ENCODE results near the gene EPB41L3.

The EPB41L3 gene

DNA sequence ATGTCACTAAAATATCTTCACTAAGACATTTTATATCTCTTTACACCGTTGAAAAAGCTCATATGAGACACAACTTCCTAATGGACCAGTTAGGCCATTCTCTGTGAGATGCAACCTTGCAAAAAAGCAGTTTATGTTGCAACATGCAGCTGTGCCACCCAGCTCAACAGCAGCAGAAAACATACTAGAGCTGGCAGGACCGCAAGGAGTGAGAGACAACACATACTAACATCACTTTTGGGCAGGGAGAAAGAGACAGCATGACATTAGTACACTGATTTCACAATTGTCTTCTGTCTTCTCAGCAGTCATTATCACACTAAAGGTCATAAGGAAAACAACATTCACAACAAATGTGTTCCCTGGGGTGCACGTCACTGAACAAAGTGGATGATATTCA, 122.9 kb downstream of the EPB41L3 start:
- Histone ChIP-seq H3K4me1 (ENCODE audit: control insufficient read depth, insufficient read depth, low read depth, low read length) (no peaks in the 10 kb centered on the region), H2BK15ac (ENCODE audit: low read depth, poor library complexity, severe bottlenecking) (no peak overlapping the region), H3K18ac (ENCODE audit: low read depth in 1 of 2, low read length in 2 of 2) (no peak overlapping the region), H3K4me3 (ENCODE audit: insufficient read depth in 1 of 2, low read depth in 1 of 2, low read length in 2 of 2) (no peak overlapping the region), H3K36me3 (ENCODE audit: control insufficient read depth in 1 of 2, insufficient read depth in 2 of 2, low read depth in 1 of 2, low read length in 2 of 2) (peaks cover 0 to 90% of the 10 kb centered on the region in 2 experiments), H3K79me1 (replicated peaks; ENCODE audit: low read length, poor library complexity, severe bottlenecking) (no peaks in the 10 kb centered on the region), H4K91ac (ENCODE audit: low read length) (no peak overlapping the region), H3K27ac (ENCODE audit: low read length, poor library complexity, severe bottlenecking) (no peak overlapping the region), H2BK120ac (ENCODE audit: low read depth, low read length) (no peak overlapping the region), H3K23ac (ENCODE audit: low read length in 2 of 2) (no peak overlapping the region), H2BK5ac (ENCODE audit: low read depth, low read length, poor library complexity, severe bottlenecking) (no peak overlapping the region), H2BK12ac (ENCODE audit: low read length in 2 of 2) (no peak overlapping the region), H3K4ac (ENCODE audit: low read depth in 1 of 2, low read length in 2 of 2) (no peak overlapping the region), H3K4me2 (ENCODE audit: low read length, poor library complexity, severe bottlenecking) (no peak overlapping the region), H3K27me3 (ENCODE audit: control insufficient read depth in 1 of 2, insufficient read depth in 1 of 2, low read length in 2 of 2) (no peaks in the 10 kb centered on the region), H3K9ac (ENCODE audit: low read length) (no peak overlapping the region), H3K14ac (ENCODE audit: low read length in 2 of 2) (no peak overlapping the region), H4K8ac (ENCODE audit: low read length) (no peak overlapping the region), H2AFZ (ENCODE audit: low read depth, low read length) (no peak overlapping the region), H3K9me3 (ENCODE audit: control insufficient read depth, low read length) (no peaks in the 10 kb centered on the region), H2AK5ac (ENCODE audit: low read length, severe bottlenecking) (no peak overlapping the region)
- 68% methylated on average over 2 of the region's 3 CpGs for WGBS
- no peak for DNase-seq

DNA sequence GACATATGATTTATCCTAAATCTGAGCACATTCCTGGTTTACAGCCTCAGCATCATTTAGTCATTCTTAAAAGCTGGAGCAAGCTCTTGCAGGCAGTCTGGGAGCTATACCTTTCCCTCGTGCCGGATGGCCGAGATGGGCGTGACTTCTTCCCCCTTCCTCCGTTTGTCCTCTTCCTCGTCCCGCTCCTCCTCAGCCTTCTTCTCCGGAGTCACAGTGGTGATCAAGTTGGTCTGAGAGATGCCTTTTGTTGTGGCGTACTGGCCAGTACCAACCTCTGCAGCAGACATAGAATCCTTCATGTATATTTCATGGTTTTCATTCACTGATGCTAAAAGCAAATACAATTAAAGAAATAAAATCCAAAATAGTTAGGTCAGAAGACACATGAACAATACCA, 124.2 kb downstream of the EPB41L3 start:
- no peak overlapping the region for H3K4me2 ChIP-seq (ENCODE audit: low read length, poor library complexity, severe bottlenecking)
- no peak overlapping the region for H2BK15ac ChIP-seq (ENCODE audit: low read depth, poor library complexity, severe bottlenecking)
- no peak overlapping the region for H2BK120ac ChIP-seq (ENCODE audit: low read depth, low read length)
- no peak overlapping the region for H2AFZ ChIP-seq (ENCODE audit: low read depth, low read length)
- no peaks in the 10 kb centered on the region for H3K79me1 ChIP-seq (replicated peaks; ENCODE audit: low read length, poor library complexity, severe bottlenecking)
- no peak overlapping the region for H3K23ac ChIP-seq (ENCODE audit: low read length in 2 of 2)
- no peak overlapping the region for H2AK5ac ChIP-seq (ENCODE audit: low read length, severe bottlenecking)
- no peak overlapping the region for H3K9ac ChIP-seq (ENCODE audit: low read length)
- H2BK5ac ChIP-seq (ENCODE audit: low read depth, low read length, poor library complexity, severe bottlenecking) = no peak overlapping the region
- WGBS = 100% methylated on average over 3 of the region's 9 CpGs
- no peak overlapping the region for H2BK12ac ChIP-seq (ENCODE audit: low read length in 2 of 2)
- no peaks in the 10 kb centered on the region for H3K27me3 ChIP-seq (ENCODE audit: control insufficient read depth in 1 of 2, insufficient read depth in 1 of 2, low read length in 2 of 2)
- H3K9me3 ChIP-seq (ENCODE audit: control insufficient read depth, low read length) = no peaks in the 10 kb centered on the region
- no peaks in the 10 kb centered on the region for H3K4me1 ChIP-seq (ENCODE audit: control insufficient read depth, insufficient read depth, low read depth, low read length)
- no peak overlapping the region for H4K8ac ChIP-seq (ENCODE audit: low read length)
- peaks cover 0 to 96% of the 10 kb centered on the region in 2 experiments for H3K36me3 ChIP-seq (ENCODE audit: control insufficient read depth in 1 of 2, insufficient read depth in 2 of 2, low read depth in 1 of 2, low read length in 2 of 2)
- no peak overlapping the region for H3K4me3 ChIP-seq (ENCODE audit: insufficient read depth in 1 of 2, low read depth in 1 of 2, low read length in 2 of 2)
- H3K4ac ChIP-seq (ENCODE audit: low read depth in 1 of 2, low read length in 2 of 2) = no peak overlapping the region
- no peak for DNase-seq
- no peak overlapping the region for H3K14ac ChIP-seq (ENCODE audit: low read length in 2 of 2)
- H3K18ac ChIP-seq (ENCODE audit: low read depth in 1 of 2, low read length in 2 of 2) = no peak overlapping the region
- no peak overlapping the region for H3K27ac ChIP-seq (ENCODE audit: low read length, poor library complexity, severe bottlenecking)
- no peak overlapping the region for H4K91ac ChIP-seq (ENCODE audit: low read length)

- Histone ChIP-seq H3K18ac (ENCODE audit: low read depth in 1 of 2, low read length in 2 of 2) (no peak overlapping the region), H3K4me2 (ENCODE audit: low read length, poor library complexity, severe bottlenecking) (no peak overlapping the region), H3K4me3 (ENCODE audit: insufficient read depth in 1 of 2, low read depth in 1 of 2, low read length in 2 of 2) (no peak overlapping the region), H3K9ac (ENCODE audit: low read length) (no peak overlapping the region), H3K9me3 (ENCODE audit: control insufficient read depth, low read length) (no peaks in the 10 kb centered on the region), H3K36me3 (ENCODE audit: control insufficient read depth in 1 of 2, insufficient read depth in 2 of 2, low read depth in 1 of 2, low read length in 2 of 2) (peaks cover 0 to 95% of the 10 kb centered on the region in 2 experiments), H3K4me1 (ENCODE audit: control insufficient read depth, insufficient read depth, low read depth, low read length) (no peaks in the 10 kb centered on the region), H2AK5ac (ENCODE audit: low read length, severe bottlenecking) (no peak overlapping the region), H3K23ac (ENCODE audit: low read length in 2 of 2) (no peak overlapping the region), H2AFZ (ENCODE audit: low read depth, low read length) (no peak overlapping the region), H2BK5ac (ENCODE audit: low read depth, low read length, poor library complexity, severe bottlenecking) (no peak overlapping the region), H2BK120ac (ENCODE audit: low read depth, low read length) (no peak overlapping the region), H3K27me3 (ENCODE audit: control insufficient read depth in 1 of 2, insufficient read depth in 1 of 2, low read length in 2 of 2) (no peaks in the 10 kb centered on the region), H2BK15ac (ENCODE audit: low read depth, poor library complexity, severe bottlenecking) (no peak overlapping the region), H4K91ac (ENCODE audit: low read length) (no peak overlapping the region), H2BK12ac (ENCODE audit: low read length in 2 of 2) (no peak overlapping the region), H4K8ac (ENCODE audit: low read length) (no peak overlapping the region), H3K14ac (ENCODE audit: low read length in 2 of 2) (no peak overlapping the region), H3K4ac (ENCODE audit: low read depth in 1 of 2, low read length in 2 of 2) (no peak overlapping the region), H3K27ac (ENCODE audit: low read length, poor library complexity, severe bottlenecking) (no peak overlapping the region), H3K79me1 (replicated peaks; ENCODE audit: low read length, poor library complexity, severe bottlenecking) (no peaks in the 10 kb centered on the region)
- DNase-seq = no peak
- WGBS = no CpG with 5 or more reads among the region's 2 CpGs
Observed at GRCh38 chr18:5419030-5419429, 124.8 kb downstream of the EPB41L3 start.

GRCh38 chr18:5417342-5417741, 126.5 kb downstream of the EPB41L3 start:
- Histone ChIP-seq H2BK120ac (ENCODE audit: low read depth, low read length) (no peak overlapping the region), H3K18ac (ENCODE audit: low read depth in 1 of 2, low read length in 2 of 2) (no peak overlapping the region), H3K27ac (ENCODE audit: low read length, poor library complexity, severe bottlenecking) (no peak overlapping the region), H2BK5ac (ENCODE audit: low read depth, low read length, poor library complexity, severe bottlenecking) (no peak overlapping the region), H3K14ac (ENCODE audit: low read length in 2 of 2) (no peak overlapping the region), H2AFZ (ENCODE audit: low read depth, low read length) (no peak overlapping the region), H3K23ac (ENCODE audit: low read length in 2 of 2) (no peak overlapping the region), H3K4me3 (ENCODE audit: insufficient read depth in 1 of 2, low read depth in 1 of 2, low read length in 2 of 2) (no peak overlapping the region), H3K4me2 (ENCODE audit: low read length, poor library complexity, severe bottlenecking) (no peak overlapping the region), H3K79me1 (replicated peaks; ENCODE audit: low read length, poor library complexity, severe bottlenecking) (no peaks in the 10 kb centered on the region), H3K4me1 (ENCODE audit: control insufficient read depth, insufficient read depth, low read depth, low read length) (no peaks in the 10 kb centered on the region), H3K9ac (ENCODE audit: low read length) (no peak overlapping the region), H3K27me3 (ENCODE audit: control insufficient read depth in 1 of 2, insufficient read depth in 1 of 2, low read length in 2 of 2) (no peaks in the 10 kb centered on the region), H3K9me3 (ENCODE audit: control insufficient read depth, low read length) (no peaks in the 10 kb centered on the region), H3K36me3 (ENCODE audit: control insufficient read depth in 1 of 2, insufficient read depth in 2 of 2, low read depth in 1 of 2, low read length in 2 of 2) (peaks cover 0 to 82% of the 10 kb centered on the region in 2 experiments), H2AK5ac (ENCODE audit: low read length, severe bottlenecking) (no peak overlapping the region), H4K8ac (ENCODE audit: low read length) (no peak overlapping the region), H2BK12ac (ENCODE audit: low read length in 2 of 2) (no peak overlapping the region), H4K91ac (ENCODE audit: low read length) (no peak overlapping the region), H2BK15ac (ENCODE audit: low read depth, poor library complexity, severe bottlenecking) (no peak overlapping the region), H3K4ac (ENCODE audit: low read depth in 1 of 2, low read length in 2 of 2) (no peak overlapping the region)
- DNase-seq = peak; percentile 1
- 75% methylated on average over 8 of the region's 8 CpGs for WGBS

All from mesenchymal stem cell (in vitro differentiated cells and primary cell).